Measurements from ENCODE around the gene NDST4.

The NDST4 gene

DNA sequence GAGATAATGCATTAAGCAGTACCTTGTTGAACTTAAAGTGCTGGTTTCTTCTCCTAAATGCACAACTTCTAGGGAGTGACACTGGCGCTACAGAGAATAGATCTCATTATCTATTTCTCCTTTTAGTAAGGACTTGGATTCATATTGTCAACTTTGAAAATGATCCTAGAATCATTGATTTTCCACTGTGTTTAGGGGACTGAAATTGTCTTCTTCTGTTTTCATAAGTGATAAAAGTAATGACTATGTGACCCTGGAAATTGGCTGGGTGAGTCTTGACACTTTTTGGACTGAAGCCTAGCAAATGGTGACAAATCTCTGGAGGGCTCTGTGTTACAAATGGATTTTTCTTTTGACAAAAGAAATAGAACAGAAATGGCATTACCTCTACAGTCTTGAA lies 167.8 kb downstream of the NDST4 start:
- Mint-ChIP-seq H3K36me3 (ENCODE audit: low read depth) (no peaks in the 10 kb centered on the region), H3K4me1 (no peaks in the 10 kb centered on the region), H3K27ac (no peak overlapping the region), H3K27me3 (ENCODE audit: low read depth) (no peaks in the 10 kb centered on the region), H3K4me3 (no peak overlapping the region), H3K9me3 (no peaks in the 10 kb centered on the region)
- TF ChIP-seq, protein P1, sequence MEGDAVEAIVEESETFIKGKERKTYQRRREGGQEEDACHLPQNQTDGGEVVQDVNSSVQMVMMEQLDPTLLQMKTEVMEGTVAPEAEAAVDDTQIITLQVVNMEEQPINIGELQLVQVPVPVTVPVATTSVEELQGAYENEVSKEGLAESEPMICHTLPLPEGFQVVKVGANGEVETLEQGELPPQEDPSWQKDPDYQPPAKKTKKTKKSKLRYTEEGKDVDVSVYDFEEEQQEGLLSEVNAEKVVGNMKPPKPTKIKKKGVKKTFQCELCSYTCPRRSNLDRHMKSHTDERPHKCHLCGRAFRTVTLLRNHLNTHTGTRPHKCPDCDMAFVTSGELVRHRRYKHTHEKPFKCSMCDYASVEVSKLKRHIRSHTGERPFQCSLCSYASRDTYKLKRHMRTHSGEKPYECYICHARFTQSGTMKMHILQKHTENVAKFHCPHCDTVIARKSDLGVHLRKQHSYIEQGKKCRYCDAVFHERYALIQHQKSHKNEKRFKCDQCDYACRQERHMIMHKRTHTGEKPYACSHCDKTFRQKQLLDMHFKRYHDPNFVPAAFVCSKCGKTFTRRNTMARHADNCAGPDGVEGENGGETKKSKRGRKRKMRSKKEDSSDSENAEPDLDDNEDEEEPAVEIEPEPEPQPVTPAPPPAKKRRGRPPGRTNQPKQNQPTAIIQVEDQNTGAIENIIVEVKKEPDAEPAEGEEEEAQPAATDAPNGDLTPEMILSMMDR (IDR thresholded peaks at IDR 0.05; ENCODE audit: unreplicated experiment in 3 of 3) = no peak

DNA sequence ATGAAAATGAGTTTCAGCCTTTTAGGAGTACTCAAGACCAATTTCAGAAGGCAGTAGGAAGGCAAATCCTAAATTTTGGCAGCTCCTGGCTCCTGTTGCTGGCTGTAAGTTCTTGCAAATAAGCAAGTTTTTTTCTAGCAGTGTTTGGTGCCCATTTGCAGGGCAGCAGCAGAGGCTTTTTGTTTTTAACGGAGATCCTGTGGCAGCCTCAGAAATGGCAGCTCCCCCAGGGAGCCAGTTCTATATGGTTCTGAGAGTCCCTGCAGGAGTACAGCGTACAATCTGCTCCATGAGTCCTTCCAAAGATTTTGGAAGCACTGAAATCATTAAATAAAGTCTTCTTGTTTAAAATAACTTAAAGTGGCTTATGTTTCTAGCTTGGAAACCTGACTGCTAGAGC lies 171.9 kb downstream of the NDST4 start:
- Mint-ChIP-seq H3K27ac (no peak overlapping the region), H3K9me3 (no peaks in the 10 kb centered on the region), H3K4me1 (no peaks in the 10 kb centered on the region), H3K36me3 (ENCODE audit: low read depth) (no peaks in the 10 kb centered on the region), H3K27me3 (ENCODE audit: low read depth) (no peaks in the 10 kb centered on the region), H3K4me3 (no peak overlapping the region)
- TF ChIP-seq, protein P1 (IDR thresholded peaks at IDR 0.05; ENCODE audit: unreplicated experiment in 3 of 3) = no peak

DNA sequence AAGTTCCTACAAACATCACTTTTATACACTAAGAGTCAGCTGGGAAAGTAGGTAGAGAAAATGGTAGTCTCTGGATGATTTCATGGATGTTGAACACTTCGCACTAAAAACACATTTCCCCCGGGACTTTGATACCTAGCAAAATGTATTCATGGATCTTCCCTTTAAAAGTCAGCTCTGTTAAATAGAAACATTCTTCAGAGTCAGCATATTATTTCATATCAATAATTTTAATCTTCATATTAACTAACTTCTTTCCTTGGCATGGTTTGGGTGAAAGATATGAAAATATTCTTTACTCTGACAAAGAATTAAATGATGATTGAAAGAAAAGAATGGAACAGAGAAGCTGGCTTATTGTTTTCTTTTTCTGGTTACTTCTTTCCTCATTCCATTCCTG lies 185.5 kb downstream of the NDST4 start:
- no peaks in the 10 kb centered on the region for H3K27me3 Mint-ChIP-seq (ENCODE audit: low read depth)
- no peak overlapping the region for H3K4me3 Mint-ChIP-seq
- H3K27ac Mint-ChIP-seq = no peak overlapping the region
- H3K36me3 Mint-ChIP-seq (ENCODE audit: low read depth) = no peaks in the 10 kb centered on the region
- H3K4me1 Mint-ChIP-seq = peaks cover 7% of the 10 kb centered on the region
- no peaks in the 10 kb centered on the region for H3K9me3 Mint-ChIP-seq
- TF ChIP-seq, protein P1 (IDR thresholded peaks at IDR 0.05; ENCODE audit: unreplicated experiment in 3 of 3) = no peak

DNA sequence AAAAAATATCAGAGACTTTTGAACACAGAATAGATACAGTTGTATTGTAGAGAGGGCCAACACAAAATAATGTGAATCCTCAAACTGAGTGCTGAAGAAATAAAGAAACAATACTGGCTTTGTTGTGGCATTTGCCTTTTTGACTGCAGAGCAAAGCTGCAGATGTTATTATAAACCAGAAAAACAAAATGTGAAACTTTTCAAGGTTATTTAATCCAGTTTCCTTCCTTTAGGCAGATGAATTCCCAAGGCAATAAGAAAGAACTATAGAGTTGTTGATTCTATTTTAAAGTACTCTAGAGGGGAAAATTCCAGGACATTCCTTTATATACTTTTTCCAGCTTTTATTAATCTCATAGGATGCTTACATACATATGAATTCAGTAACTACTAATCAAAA lies 186.8 kb downstream of the NDST4 start:
- TF ChIP-seq, protein P1 (IDR thresholded peaks at IDR 0.05; ENCODE audit: unreplicated experiment in 3 of 3) = no peak
- no peaks in the 10 kb centered on the region for H3K9me3 Mint-ChIP-seq
- H3K4me3 Mint-ChIP-seq = no peak overlapping the region
- peaks cover 18% of the 10 kb centered on the region for H3K4me1 Mint-ChIP-seq
- H3K36me3 Mint-ChIP-seq (ENCODE audit: low read depth) = no peaks in the 10 kb centered on the region
- H3K27me3 Mint-ChIP-seq (ENCODE audit: low read depth) = no peaks in the 10 kb centered on the region
- H3K27ac Mint-ChIP-seq = no peak overlapping the region

DNA sequence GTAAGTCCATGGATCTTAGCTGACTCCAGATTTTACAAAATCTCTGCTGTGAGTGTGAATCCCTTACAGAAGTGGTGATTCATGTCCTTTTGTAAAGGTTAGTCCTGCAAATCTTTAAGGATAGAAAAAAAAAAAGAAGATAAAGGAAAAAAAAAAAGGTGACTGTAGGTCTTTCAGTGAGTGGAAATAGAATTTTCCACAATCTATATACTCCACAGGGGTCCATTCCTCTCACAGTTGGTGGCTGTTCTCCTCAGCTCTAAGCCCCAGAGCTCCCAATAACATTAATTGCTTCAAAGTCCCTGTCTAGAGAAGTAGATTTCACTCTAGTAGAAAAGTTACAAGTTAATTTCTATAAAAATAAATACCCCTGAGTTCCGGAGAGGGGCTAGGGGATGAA lies 189.1 kb downstream of the NDST4 start:
- Mint-ChIP-seq H3K27me3 (ENCODE audit: low read depth) (no peaks in the 10 kb centered on the region), H3K4me1 (peaks cover 18% of the 10 kb centered on the region), H3K4me3 (no peak overlapping the region), H3K9me3 (no peaks in the 10 kb centered on the region), H3K36me3 (ENCODE audit: low read depth) (no peaks in the 10 kb centered on the region), H3K27ac (no peak overlapping the region)
- TF ChIP-seq, protein P1 (IDR thresholded peaks at IDR 0.05; ENCODE audit: unreplicated experiment in 3 of 3) = no peak

DNA sequence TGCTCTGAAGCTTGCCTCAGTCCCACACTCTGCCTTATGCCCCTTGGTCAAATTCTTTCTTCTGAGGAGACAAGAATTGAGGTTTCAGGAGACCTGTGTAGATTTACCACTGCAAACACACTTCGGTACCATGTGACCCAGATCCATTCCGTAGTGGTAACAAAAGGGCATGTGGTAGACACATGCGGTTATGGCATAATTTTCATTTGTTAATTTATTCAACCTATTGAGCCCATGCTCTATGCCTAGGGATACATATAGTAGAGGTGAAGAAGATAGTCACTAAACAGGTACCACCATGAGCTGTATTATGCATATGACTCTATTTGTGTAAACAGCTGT lies 190.9 kb downstream of the NDST4 start:
- no peaks in the 10 kb centered on the region for H3K27me3 Mint-ChIP-seq (ENCODE audit: low read depth)
- H3K9me3 Mint-ChIP-seq = no peaks in the 10 kb centered on the region
- peak overlapping the region in 1 of 3 experiments; percentile 21 for H3K27ac Mint-ChIP-seq
- H3K4me1 Mint-ChIP-seq = peaks cover 18% of the 10 kb centered on the region
- no peaks in the 10 kb centered on the region for H3K36me3 Mint-ChIP-seq (ENCODE audit: low read depth)
- TF ChIP-seq, protein P1 (IDR thresholded peaks at IDR 0.05; ENCODE audit: unreplicated experiment in 3 of 3) = no peak
- no peak overlapping the region for H3K4me3 Mint-ChIP-seq

Measured in nephron (organoid).